Stimulated activated CD4-positive, alpha-beta T cell treated with anti-CD3 and anti-CD28 coated beads, TNF-alpha, amount 100 ng/mL, for 48 hours (primary cell): ENCODE data around the gene ZNF208.
A peak's percentile ranks its signal among the peaks of the same experiment; 100 is the strongest.
"Not testable (repeated sequence)": the region's sequence is repeated elsewhere in the genome, so short reads cannot be mapped to it uniquely, and the experiment has no call there.

Experiments
- DNase-seq, 3 donors: peaks; one replicate each; pipeline ENCODE4 v3.0.0-alpha.2; 2020; ENCODE audit warnings: low read depth in 3 of 3

The ZNF208 gene

DNA sequence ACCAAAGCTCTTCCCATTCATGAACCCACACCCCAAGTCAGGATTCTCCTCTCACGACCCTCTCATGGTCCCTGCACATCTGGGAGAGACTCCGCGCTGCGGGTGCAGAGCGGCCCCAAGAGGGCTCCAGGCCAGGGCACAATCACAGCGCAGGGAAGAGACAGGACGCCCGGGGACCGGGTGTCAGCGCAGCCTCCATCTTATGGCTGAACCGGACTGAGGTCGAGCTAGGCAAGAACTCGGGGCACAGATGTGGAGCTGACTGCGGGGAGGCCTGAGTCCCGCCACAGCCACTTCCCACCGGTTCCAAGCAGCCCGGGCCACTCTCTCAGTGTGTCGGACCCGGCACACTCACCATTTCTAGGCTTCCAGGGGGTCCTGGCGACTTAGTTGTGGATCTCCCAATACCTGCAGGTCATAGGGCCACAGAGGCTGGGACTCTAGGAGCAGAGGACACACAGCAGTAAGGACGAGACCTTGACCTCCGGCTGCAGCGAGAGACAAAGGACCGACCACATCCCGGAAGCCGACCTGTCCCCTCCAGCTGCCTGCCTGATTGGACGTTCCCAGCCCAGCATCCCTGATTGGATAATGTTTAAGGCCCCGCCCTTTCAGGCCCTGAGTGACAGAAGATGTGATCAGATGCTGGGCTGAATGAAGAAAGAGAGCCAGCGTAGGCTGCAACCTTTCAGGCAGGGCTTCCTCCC is at the start of gene ZNF208:
TSS of gene ZNF208 (minus strand) at position 507 of the 707 bp plus-strand sequence. CDS start at position 358, 149 bp downstream.
- DNase-seq, result peak in 2 of 3 donors; percentile 3 to 15

DNA sequence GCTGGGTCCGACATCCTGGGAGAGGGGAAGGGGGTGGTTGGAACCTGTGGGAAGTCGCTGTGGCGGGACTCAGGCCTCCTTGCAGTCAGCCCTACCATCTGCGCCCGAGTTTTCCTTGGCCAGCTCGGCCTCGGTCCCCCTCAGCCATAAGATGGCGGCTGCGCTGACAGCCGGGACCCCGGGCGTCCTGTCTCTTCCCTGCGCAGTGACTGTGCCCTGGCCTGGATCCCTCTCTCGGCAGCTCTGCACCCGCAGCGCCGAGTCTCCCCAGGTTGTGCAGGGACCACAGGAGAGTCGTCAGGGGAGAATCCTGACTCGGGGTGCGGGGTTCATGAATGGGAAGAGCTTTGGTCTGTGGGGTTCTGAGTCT is 41.9 kb upstream of the ZNF208 start:
- DNase-seq, result peak in 1 of 3 donors; percentile 7

DNA sequence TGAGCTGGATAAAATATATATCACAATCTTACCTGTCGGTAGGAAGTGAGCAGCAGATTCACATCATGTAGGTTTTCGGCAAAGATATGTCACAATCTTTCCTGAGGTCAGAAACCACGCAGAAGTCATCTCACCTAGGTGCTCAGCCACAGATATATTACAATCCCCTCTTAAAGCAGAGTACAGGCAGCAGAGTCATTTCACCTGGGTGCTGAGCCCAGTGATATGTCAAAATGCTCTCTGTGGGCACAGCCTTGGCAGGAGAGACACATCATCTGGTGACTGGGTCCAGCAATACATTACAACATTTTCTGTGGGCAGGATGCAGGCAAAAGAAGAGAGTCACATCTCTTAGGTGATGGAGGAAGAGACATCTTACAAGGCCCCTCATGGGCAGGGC is 30.4 kb upstream of the ZNF208 start:
- DNase-seq, result not testable (repeated sequence)

DNA sequence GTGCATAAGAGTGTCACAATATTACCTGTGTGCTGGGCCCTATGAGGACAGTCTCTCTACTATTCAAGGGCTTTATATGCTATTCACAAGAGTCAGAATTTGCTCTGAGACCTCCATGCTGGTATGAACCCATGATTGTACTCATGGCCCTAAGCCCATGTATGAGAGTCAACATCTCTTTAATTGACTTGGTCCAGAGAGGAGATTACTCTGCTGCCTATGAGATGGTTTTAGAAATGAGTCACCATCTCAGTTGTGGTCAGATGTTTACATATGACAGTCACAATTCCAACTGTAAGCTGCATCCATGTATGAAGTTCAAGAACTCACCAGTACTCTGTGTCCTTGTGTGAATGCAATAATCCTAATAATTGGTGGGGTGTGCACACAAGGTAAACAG is 19.9 kb upstream of the ZNF208 start:
- no peak for DNase-seq

DNA sequence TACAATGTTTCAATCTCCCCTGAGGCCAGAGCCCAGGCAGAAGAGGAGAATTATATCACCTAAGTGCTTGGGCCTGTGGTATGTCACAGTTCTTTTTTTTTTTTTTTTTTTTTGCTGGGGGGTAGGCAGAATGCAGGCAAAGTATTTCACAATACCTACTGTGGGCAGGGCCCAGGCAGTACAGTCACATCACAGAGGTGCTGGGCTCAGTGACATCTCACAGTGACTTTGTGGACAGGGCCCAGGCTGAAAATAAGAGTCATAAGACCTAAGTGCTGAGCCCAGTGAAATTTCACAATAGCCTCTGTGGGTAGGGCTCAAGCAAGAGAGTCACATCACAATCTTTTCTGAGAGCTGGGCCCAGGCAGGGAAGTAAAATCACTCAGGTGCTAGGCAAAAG is 15.9 kb upstream of the ZNF208 start:
- DNase-seq, result no peak

DNA sequence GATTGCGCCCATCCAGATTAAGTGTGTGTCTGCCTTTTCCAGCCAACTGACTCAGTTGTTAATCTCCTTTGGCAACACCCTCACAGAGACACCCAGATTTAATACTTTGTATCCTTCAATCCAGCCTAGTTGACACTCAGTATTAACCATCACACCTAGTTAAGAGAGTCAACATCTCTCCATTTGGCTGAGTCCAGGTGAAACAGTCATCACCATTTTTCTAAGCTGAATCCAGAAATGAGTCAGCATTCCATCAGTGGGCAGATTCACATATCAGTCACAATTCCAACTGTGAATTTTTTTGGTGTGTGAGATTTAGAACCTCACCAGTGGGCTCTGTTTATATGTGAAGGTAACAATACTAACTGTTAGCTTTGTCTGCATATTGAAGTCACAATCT is 14.8 kb upstream of the ZNF208 start:
- DNase-seq, result not testable (repeated sequence)

DNA sequence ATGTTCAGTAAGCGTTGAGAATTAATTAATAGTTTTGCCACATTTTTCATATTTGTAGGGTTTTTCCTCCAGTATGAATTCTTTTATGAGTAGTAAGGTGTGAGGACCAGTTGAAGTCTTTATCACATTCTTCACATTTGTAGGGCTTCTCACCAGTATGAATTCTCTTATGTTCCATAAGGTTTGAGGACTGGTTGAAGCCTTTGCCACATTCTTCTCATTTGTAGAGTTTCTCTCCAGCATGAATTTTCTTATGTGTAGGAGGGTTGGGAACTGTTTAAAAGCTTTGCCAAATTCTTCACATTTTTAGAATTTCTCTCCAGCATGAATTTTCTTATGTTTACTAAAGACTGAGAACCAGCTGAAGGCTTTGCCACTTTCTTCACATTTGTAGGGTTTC is 40.3 kb downstream of the ZNF208 start:
- DNase-seq, result no peak

DNA sequence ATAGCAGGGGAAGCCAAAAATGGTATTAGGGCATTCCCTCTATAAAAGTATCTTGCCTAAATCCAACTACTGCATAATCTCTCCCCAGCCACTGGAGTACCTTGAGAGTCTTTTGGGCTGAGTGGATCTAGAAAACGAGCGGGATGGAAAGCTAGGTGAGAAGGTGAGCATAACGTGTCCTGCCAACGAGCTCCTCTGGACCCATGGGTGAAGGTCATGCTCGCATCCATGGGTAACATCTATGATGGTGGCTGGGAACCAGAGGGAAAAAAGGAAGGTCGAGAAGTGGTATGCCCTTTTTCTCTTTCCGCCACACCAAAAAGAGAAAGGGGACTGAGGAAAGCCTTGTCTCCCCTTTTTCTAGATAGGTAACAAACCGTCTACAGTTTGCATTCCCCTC is 63.0 kb downstream of the ZNF208 start:
- DNase-seq, result no peak

DNA sequence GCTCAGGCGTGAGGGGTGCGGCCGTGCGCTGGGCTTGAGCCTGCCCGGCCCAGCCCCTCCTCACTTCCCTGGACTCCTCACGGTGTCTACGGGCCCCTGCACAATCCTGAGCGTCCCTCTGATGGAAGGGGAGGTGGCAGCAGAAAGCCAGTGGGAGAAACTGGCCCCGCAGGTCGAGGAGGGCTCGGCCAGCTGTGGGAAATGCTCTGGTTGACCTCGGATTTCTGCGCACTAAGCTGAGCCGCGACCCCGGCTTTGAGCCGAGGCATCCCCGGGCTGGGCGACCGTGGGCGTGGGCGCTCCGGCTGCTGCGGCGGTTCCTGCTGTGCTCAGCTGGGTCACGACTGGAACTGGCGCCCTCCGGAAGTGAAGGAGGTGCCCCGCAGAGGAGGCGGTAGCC is 70.1 kb downstream of the ZNF208 start:
- no peak for DNase-seq

DNA sequence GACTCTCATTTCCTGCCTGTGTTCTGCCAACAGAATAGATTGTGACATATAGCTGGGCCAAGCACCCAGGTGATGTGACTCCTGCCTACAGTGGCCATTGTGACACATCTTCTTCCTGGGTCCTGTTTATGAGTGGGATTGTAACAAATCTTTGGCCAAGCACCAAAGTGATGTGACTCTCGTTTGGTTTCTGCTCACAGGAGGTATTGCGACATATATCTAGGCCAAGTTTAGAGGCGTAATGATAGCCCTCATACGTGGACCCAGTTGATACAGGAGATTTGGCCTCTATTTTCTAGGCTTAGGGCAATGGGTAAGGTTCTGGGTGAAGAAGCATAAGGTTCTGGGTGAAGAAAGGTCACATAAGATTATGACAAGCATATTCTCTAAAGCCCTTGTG is 76.2 kb downstream of the ZNF208 start:
- DNase-seq, result no peak

DNA sequence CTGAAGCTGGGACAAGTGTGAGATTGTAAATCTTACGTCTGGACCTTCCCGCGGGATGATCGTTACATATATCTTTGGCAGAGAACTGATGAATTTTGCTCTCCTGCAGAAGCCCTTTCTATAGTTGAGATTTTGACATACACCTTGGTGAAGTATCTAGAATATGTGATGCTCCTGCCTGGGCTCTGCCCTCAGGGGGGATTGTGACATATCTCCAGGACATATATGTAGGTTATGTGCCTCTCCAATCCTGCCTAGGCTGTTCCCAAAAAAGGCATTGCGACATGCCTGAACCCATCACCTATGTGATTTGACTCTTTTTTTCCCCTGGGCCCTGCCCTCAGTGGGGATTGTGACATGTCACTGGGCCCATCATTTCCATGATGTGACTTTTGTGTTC is 76.6 kb downstream of the ZNF208 start:
- DNase-seq, result no peak

DNA sequence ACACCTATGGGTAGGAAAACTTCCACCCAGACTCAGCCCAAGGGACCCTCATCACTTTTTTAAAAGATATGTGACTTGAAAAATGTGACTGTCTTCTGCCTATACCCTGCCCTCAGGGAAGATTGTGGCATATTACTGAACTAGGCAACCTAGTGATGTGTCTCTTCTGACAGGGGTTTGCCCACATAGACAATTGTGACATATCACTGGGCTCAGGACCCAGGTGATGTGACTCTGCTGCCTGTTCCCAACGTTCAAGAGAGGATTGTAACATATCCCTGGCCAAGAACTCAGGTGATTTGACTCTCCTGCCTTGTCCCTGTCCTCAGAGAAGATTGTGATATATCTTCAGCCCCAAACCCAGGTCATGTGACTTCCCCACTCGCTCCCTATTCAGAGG is 88.5 kb downstream of the ZNF208 start:
- no peak for DNase-seq

DNA sequence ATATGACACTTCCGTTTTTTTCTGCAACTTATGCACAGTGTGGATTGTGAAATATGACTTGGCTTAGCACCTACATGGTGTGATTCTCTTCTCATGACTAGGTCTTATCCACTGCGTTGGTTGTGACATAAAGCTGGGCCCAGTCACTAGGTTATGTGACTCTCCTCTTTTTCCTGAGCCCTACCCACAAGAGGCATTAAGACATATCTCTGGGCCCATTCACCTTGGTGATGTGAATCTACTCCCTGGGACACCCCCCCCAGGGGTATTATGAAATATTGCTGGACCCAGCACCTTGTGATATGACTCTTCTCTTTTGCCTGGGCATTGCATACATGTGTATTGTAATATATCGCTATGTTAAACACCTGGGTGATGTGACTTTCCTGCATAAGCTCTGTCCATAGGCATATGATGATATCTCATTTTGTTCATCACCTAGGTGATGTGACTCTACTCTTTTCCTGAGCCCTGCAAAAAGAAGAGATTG is 89.0 kb downstream of the ZNF208 start:
- no peak for DNase-seq

DNA sequence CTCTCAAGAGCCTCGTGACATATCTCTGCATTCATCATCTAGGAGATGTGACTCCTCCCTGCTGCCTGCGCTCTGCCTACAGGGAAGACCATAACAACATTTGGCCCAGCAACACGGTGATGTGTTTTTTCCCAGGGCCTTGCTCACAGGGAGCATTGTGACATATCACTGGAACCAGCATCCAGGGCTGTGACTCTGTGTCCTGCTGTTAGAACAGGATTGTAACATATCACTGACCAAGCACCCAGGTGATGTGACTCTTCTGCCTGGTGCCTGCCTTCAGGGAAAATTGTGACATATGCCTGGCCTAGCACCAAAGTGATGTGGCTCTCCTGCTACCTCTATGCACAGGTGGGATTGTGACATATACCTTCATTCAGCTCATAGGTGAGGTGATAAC is 95.3 kb downstream of the ZNF208 start:
- DNase-seq, result no peak

DNA sequence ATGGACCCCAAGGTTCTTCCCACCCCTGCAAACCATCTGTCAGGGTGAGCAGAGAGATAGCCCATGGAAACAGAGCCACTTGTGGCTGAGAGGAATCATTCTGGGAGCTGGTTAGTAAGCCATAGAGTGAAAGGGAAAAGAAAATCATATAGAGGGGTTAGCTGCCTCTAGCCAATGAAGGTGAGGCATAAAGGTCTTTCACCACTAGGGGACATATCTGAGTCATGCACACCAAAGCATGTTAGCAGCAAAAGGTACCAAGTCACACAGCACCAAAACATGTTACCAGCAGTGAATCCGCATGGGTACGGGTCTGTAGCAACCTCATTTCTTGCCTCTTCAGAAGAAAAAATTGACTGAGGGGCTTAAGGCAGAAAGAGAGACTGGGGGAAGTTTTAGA is 98.1 kb downstream of the ZNF208 start:
- DNase-seq, result no peak

DNA sequence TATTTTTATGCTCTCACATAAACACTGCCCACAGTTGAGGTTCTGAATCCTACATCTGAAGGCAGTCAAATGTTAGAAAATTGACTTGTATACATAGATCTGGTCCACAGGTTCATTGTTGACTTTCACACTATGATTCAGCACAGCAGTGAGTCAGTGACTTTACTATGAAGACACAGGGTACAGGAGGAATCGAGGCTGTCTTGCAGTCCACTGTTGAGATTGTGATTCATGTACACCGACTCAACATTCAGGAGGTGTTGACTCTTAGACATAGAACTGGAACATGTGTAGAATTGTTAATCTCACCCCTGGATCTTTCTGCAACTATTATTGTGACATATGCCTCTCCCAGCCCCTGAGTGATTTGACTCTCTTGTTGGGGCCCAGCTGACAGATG is 100.4 kb downstream of the ZNF208 start:
- DNase-seq, result no peak

DNA sequence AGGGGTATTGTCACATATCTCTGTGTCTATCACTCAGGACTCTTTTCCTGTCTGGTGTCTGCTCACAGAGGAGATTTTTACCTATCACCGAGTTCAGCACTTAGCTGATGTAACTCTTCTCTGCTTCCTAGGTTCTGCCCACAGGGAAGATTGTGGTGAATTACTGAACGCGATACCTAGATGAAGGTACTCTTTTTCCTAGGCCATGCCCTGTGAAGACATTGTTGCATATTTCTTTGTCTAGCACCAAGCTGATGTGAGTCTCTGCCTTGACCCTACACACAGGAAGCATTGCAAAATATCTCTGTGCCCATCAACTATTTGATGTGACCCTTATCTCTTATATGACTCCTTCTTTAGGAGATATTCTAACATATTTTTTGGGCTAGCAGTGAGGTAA is 102.7 kb downstream of the ZNF208 start:
- no peak for DNase-seq

DNA sequence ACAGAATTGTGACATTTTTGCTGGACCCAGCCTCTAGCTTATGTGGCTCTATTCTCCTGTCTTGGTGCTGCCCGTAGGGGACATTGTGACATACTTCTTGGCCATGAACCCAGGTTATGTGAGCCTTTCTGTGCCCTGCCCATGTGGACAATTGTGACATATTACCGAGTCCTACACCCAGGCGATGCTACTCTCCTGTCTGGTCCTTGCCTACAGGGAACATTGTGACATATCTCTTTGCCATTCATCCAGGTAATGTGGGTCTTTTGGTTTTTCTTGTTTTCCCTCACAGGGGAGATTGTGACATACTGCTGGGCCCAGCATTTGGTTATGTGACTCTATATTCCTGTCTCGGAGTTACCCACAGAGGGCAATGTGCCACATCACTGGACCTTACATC is 103.2 kb downstream of the ZNF208 start:
- DNase-seq, result no peak

DNA sequence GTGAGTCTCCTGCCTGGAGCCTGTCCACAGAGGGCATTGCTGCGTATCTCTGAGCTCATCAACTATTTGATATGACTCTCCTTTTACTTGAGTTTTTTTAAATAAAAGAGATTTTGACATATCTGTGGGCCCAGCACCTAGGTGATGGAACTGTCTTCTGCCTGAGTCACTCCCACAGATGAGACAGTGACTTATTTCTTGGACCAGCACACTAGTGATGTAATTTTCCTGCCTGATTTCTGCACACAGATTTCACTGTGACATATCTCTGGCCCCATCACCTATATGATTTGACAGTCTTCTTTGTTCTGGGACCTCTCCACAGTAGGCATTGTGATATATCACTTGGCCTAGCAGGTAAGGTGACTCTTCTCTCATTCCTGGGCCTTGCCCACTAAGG is 108.2 kb downstream of the ZNF208 start:
- DNase-seq, result no peak

DNA sequence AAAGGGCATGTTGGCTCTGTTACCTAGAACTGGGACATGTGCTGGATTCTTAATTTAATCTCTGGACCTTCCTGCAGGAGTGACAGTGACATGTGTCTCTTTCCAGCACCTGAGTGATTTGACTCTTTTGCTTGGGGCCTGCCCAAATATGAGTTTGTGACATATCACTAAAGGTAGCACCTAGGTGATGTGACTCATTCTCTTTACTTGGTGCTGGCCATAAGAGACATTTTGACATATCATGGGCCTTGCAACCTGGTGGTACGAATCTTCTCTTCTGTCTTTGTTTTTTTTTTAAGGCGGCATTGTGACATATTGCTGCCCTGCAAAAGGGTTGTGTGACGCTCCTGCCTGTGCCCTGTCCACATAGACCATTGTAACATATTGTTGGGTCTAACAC is 108.9 kb downstream of the ZNF208 start:
- no peak for DNase-seq

DNA sequence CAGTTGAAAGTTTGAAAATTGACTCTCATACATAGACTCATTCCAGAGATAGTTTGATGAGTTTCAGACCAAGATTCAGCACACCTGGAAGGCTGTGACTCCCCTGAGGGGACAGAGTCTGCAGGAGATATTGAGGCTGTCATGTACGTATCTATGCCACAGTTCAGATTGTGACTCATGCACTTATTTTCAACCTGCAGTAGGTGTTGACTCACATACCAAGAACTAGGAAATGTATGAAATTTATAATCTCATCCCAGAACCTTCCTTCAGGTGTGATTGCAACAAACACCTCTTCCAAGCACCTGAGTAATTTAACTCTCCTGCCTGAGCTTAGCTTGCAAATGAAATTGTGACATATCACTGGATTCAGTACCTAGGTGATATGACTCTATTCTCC is 110.3 kb downstream of the ZNF208 start:
- no peak for DNase-seq

DNA sequence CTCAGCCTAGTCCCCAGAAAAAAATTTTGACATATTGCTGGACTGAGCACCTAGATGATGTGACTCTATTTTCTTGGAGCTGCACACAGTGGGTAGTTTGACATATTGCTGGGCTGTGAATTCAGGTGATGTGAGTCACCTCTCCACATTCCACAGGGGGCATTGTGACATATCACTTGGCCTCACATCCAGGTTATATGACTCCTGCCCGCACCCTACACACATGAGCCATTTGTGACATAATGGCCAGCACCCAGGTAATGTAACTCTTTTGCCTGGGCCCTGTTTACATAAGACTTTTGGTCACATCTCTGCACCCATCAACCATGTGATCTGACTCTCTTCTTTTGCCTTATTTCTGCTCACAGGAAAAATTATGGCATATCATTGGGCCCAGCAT is 119.7 kb downstream of the ZNF208 start:
- no peak for DNase-seq

DNA sequence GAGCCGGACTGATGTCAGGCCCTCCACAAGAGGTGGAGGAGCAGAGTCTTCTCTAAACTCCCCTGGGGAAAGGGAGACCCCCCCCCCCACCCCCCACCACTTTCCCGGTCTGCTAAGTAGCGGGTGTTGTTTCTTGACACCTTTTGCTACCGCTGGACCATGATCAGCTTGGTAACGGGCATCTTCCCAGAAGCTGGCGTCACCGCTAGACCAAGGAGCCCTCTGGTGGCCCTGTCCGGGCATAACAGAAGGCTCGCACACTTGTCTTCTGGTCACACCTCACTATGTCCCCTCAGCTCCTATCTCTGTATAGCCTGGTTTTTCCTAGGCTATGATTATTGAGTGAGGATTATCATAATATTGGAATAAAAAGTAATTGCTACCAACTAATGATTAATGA is 120.7 kb downstream of the ZNF208 start:
- DNase-seq, result peak in 1 of 3 donors; percentile 1

DNA sequence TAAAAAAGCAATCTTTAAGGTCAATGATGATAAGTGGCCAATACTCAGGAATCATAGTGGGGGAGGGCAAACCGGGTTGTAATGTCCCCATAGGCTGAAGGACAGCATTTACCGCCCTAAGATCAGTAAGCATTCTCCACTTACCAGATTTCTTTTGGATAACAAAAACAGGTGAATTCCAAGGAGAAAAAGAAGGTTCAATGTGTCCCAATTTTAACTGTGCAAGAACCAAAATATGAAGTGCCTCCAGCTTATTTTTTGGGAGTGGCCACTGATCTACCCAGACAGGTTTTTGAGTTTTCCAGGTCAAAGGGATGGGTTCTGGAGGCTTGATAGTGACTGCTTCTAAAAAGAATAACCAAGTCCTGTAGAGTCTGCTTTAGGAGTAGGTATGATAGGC is 125.2 kb downstream of the ZNF208 start:
- not testable (repeated sequence) for DNase-seq
